ENCODE results near the gene KCNK7. TPM values are rescaled to one million over a fixed set of nuclear protein-coding genes. Genes with fewer than 3 reads are reported as not detected.
A peak's percentile ranks its signal among the peaks of the same experiment; 100 is the strongest.

The KCNK7 gene
- total RNA-seq, 1 donor from 2014 or later = 1.7 TPM

DNA sequence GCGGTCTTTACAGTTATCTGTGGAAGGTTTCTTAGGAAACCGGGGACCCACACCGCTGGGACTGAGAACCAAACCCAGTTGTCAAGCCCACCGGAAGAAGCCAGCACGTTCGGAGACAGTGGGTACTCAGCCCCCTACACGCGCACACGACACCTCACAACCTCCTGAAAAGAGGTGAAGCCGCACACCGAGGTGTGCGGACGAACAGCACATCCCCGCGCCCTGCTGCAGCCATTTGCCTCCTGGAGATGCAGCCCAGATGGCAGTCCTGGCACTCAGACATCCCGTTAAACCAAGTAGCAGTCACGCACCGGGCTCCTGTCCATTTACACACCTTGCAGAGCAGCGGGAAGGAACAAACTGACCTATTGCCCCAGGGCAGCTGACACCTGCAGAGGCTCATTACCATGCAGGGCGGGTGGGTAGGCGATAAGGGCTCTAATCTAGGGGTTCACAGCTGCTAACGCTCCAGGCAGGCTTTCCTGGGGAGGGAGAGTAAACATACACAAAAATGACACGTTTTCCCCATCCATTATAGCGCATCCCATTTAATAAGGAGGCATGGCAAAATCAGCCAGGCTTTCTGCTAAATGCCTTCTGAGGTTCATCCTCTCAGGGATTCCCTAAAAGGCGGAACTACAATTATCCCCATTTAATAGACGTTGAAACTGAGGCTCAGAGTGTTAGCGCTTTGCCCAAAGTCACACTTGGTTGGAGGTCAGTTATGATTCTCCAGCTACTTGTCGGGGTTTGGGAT, 20.6 kb downstream of the KCNK7 start:
- H3K4me1 ChIP-seq = peaks cover 65% of the 10 kb centered on the region
- H3K27me3 ChIP-seq (ENCODE audit: low read depth) = no peaks in the 10 kb centered on the region
- DNase-seq = no peak
- intact Hi-C loops (cut with DNase I) = no loop called here
- H3K36me3 ChIP-seq = peaks cover 8% of the 10 kb centered on the region
- H3K4me3 ChIP-seq = peak overlapping the region; percentile 81
- no peaks in the 10 kb centered on the region for H3K9me3 ChIP-seq
- H3K27ac ChIP-seq = peak overlapping the region; percentile 94
- no peak for TF ChIP-seq CTCF (IDR thresholded peaks at IDR 0.05)
- ATAC-seq = no peak

DNA sequence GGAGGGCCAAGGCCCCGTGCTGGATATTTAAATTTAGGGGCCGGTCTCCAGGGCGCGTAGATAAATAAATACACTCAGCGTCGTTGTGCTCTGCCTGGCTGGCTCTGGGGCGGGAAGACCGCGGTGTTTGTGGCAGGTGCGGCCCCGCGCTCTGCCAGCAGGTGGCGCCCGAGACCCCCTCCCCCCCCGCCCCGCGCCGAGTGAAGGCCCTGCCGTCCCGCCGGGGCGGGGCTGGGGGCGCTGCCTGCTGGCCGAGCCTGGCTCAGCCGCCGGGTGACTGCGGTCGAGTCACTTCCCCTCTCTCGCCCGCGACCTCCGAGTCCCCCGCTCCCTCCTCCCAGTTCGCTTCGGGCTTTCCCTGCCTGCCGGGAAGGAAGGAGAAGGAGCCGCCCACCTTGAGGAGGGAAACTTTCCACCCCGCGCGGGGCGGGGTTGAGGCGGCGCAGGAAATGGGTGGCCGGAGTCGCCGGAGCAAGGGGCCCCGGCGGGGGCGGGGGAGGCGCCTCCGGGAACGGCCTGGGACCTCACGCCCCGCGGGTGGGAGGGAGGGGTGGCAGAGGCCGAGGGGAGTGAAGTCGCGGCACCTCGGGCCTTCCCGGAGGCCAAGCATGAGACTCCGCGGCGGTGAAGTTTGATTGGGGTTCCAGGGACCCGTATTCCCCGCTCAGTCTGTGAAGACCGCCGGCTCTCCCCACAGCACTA, 21.3 kb downstream of the KCNK7 start:
- Histone ChIP-seq H3K4me1 (peaks cover 67% of the 10 kb centered on the region), H3K4me3 (peak overlapping the region; percentile 81), H3K9me3 (no peaks in the 10 kb centered on the region), H3K27me3 (ENCODE audit: low read depth) (no peaks in the 10 kb centered on the region), H3K27ac (peak overlapping the region; percentile 94), H3K36me3 (peaks cover under 1% of the 10 kb centered on the region)
- ATAC-seq (peak; percentile 66 to 79), DNase-seq (peak; percentile 96)
- intact Hi-C loops (cut with DNase I) = no loop called here
- TF ChIP-seq CTCF (IDR thresholded peaks at IDR 0.05) = peak; percentile 99

DNA sequence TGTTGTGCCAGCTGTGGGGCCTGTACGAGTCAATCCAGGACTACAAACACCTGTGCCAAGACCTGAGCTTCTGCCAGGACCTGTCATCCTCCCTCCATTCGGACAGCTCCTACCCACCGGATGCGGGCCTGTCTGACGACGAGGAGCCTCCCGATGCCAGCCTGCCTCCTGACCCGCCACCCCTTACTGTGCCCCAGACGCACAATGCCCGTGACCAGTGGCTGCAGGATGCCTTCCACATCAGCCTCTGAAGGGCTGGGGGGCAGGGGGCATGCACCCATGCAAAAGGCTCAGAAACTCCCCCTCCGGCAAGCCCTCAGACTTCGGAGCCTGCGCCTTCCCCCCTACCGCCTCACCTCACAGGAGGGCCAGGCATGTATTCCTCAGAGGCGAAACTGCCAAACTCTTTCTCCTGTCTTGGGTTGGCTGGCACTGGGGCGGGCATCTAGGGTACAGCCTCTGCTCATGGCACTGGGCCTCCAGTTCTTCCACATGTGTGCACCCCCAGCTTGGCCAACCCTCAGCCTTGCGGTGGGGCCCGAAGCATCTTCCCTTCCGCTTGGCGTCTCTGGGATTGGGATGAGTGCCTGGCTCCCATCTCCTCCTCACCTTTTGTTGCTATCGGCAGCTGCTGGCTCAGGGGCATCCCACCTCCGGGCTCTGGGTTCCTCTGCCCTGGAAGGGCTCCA, 22.1 kb downstream of the KCNK7 start:
- TF ChIP-seq CTCF (IDR thresholded peaks at IDR 0.05) = no peak
- intact Hi-C loops (cut with DNase I) = no loop called here

GRCh38 chr11:65572356-65573051, 23.1 kb downstream of the KCNK7 start, which contains the start of gene FAM89B:
Gene FAM89B, plus strand, starts transcription at chr11:65572538. Its CDS starts 132 bp downstream, at chr11:65572670.
- DNase-seq = peak; percentile 95
- Histone ChIP-seq H3K27ac (peak within 1 kb of the TSS; percentile 94), H3K36me3 (peaks cover 3% of the 10 kb centered on the region), H3K4me3 (peak within 1 kb of the TSS; percentile 81), H3K4me1 (peaks cover 62% of the 10 kb centered on the region), H3K9me3 (no peaks in the 10 kb centered on the region), H3K27me3 (ENCODE audit: low read depth) (no peaks in the 10 kb centered on the region)
- no peak for TF ChIP-seq CTCF (IDR thresholded peaks at IDR 0.05)
- ATAC-seq = peak; percentile 20 to 29
- intact Hi-C loops (cut with DNase I) = no loop called here

More for the DNA sequence above, 22.1 kb downstream of the KCNK7 start:
- H3K4me1 ChIP-seq = peaks cover 70% of the 10 kb centered on the region
- DNase-seq (no peak), ATAC-seq (no peak)
- H3K27ac ChIP-seq = peak overlapping the region; percentile 94
- H3K27me3 ChIP-seq (ENCODE audit: low read depth) = no peaks in the 10 kb centered on the region
- no peaks in the 10 kb centered on the region for H3K36me3 ChIP-seq
- H3K4me3 ChIP-seq = peak overlapping the region; percentile 81
- H3K9me3 ChIP-seq = no peaks in the 10 kb centered on the region

DNA sequence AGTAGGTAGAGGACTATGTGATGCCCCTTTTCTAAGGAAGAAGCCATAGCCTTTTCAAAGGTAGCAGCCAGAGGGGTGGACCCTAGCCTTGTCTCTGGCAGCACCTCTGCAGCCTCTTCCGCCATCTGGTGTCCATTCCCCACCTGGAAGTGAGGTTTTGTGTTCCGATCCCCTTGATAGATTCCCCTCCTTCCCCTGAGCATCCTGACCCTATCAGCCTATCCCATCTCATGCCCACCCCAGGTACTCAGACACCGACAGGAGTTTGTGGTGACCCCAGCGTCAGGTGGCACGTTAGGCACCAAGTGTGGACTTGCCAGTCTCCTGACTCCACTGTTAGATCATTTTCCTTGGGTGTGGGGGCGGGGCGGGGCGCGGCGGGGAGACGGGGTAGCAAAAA, 23.7 kb downstream of the KCNK7 start:
- Histone ChIP-seq H3K4me3 (peak overlapping the region; percentile 81), H3K36me3 (peaks cover 3% of the 10 kb centered on the region), H3K9me3 (no peaks in the 10 kb centered on the region), H3K27ac (peak overlapping the region; percentile 94), H3K4me1 (peaks cover 57% of the 10 kb centered on the region), H3K27me3 (ENCODE audit: low read depth) (no peaks in the 10 kb centered on the region)
- DNase-seq = no peak
- TF ChIP-seq CTCF (IDR thresholded peaks at IDR 0.05) = peak; percentile 13
- intact Hi-C loops (cut with DNase I) = no loop called here
- no peak for ATAC-seq

All from lower lobe of right lung (tissue), 2 donors.